ACC112 (cell line): ENCODE measurements around the gene DHX32.
A peak's percentile ranks its signal among the peaks of the same experiment; 100 is the strongest.
"Not testable (repeated sequence)": the region's sequence is repeated elsewhere in the genome, so short reads cannot be mapped to it uniquely, and the experiment has no call there.

Source experiments
- H2AFZ ChIP-seq: fragments of 200-600 bp; sonication (generic); one replicate; pipeline ENCODE4 v1.6.0; 2017; ENCODE audit warnings: antibody characterized with exemption, low read length; ENCODE audit not compliant: unreplicated experiment
- H3K27ac ChIP-seq: fragments of 200-600 bp; sonication (generic); 2 replicates; pipeline ENCODE4 v1.5.1; 2014; ENCODE audit warnings: low read depth, mild to moderate bottlenecking, antibody characterized with exemption, low read length, moderate library complexity
- H3K27me3 ChIP-seq: fragments of 200-600 bp; sonication (generic); 2 replicates; pipeline ENCODE4 v1.6.1; 2014; ENCODE audit warnings: mild to moderate bottlenecking, antibody characterized with exemption, low read length, moderate library complexity, mixed read lengths; ENCODE audit not compliant: insufficient read depth
- H3K36me3 ChIP-seq: fragments of 200-600 bp; sonication (generic); 2 replicates; pipeline ENCODE4 v1.6.1; 2016; ENCODE audit warnings: mild to moderate bottlenecking, antibody characterized with exemption, low read length, moderate library complexity, mixed read lengths; ENCODE audit not compliant: insufficient read depth
- H3K4me1 ChIP-seq: fragments of 200-600 bp; sonication (generic); one replicate; pipeline ENCODE4 v1.6.1; 2016; ENCODE audit warnings: low read length, mixed read lengths; ENCODE audit not compliant: insufficient read depth, unreplicated experiment, control insufficient read depth
- H3K4me3 ChIP-seq: fragments of 200-600 bp; sonication (generic); 2 replicates; pipeline ENCODE4 v1.5.1; 2014; ENCODE audit warnings: mild to moderate bottlenecking, low read depth, low read length
- H3K79me2 ChIP-seq: fragments of 200-600 bp; sonication (generic); one replicate; pipeline ENCODE4 v1.6.0; 2016; ENCODE audit warnings: low read length; ENCODE audit not compliant: control insufficient read depth, unreplicated experiment, insufficient read depth

The DHX32 gene

GRCh38 chr10:125895130-125896087 is 14.3 kb upstream of the DHX32 start:
- not testable (repeated sequence) for H3K36me3 ChIP-seq, H3K4me1 ChIP-seq, H3K27me3 ChIP-seq
- peaks cover 24% of the 10 kb centered on the region for H3K79me2 ChIP-seq
- peak overlapping the region; percentile 97 for H3K4me3 ChIP-seq
- peak overlapping the region; percentile 63 for H3K27ac ChIP-seq
- H2AFZ ChIP-seq, result peak overlapping the region; percentile 48

- peaks cover 24% of the 10 kb centered on the region for H3K79me2 ChIP-seq
- not testable (repeated sequence) for H2AFZ ChIP-seq, H3K27me3 ChIP-seq, H3K4me1 ChIP-seq, H3K27ac ChIP-seq, H3K36me3 ChIP-seq
- H3K4me3 ChIP-seq, result peak overlapping the region; percentile 97; the same call in 1 of the 2 replicates
These were observed 13.1 kb upstream of the DHX32 start for GRCh38 chr10:125894176-125894575.

- H3K27ac ChIP-seq, H3K27me3 ChIP-seq, H3K4me3 ChIP-seq, H2AFZ ChIP-seq, H3K36me3 ChIP-seq, H3K4me1 ChIP-seq: not testable (repeated sequence)
- peaks cover 28% of the 10 kb centered on the region for H3K79me2 ChIP-seq
These were observed 11.3 kb upstream of the DHX32 start for GRCh38 chr10:125892402-125892801.

GRCh38 chr10:125889441-125889840 is 8.3 kb upstream of the DHX32 start:
- not testable (repeated sequence) for H3K4me1 ChIP-seq

GRCh38 chr10:125886914-125887512 is 5.9 kb upstream of the DHX32 start:
- Histone ChIP-seq H2AFZ (no peak overlapping the region), H3K27me3 (no peaks in the 10 kb centered on the region), H3K4me3 (no peak overlapping the region), H3K79me2 (peaks cover 8% of the 10 kb centered on the region), H3K27ac (no peak overlapping the region), H3K36me3 (peaks cover 5% of the 10 kb centered on the region; the same call in 1 of the 2 replicates), H3K4me1 (no peaks in the 10 kb centered on the region)

More at GRCh38 chr10:125889441-125889840, 8.3 kb upstream of the DHX32 start:
- not testable (repeated sequence) for H3K36me3 ChIP-seq, H3K27me3 ChIP-seq, H3K27ac ChIP-seq, H2AFZ ChIP-seq, H3K4me3 ChIP-seq
- peaks cover 23% of the 10 kb centered on the region for H3K79me2 ChIP-seq

- Histone ChIP-seq H3K4me3 (no peak overlapping the region), H3K36me3 (peaks cover 8% of the 10 kb centered on the region), H3K4me1 (peaks cover 4% of the 10 kb centered on the region), H3K79me2 (peaks cover 2% of the 10 kb centered on the region), H2AFZ (no peak overlapping the region), H3K27ac (no peak overlapping the region), H3K27me3 (no peaks in the 10 kb centered on the region)
These were observed 2.1 kb upstream of the DHX32 start for GRCh38 chr10:125883211-125883610.

GRCh38 chr10:125882596-125882995 is 1.5 kb upstream of the DHX32 start:
- no peak overlapping the region for H2AFZ ChIP-seq
- H3K27me3 ChIP-seq, result no peaks in the 10 kb centered on the region
- no peak overlapping the region for H3K27ac ChIP-seq
- peaks cover 4% of the 10 kb centered on the region for H3K4me1 ChIP-seq
- peaks cover 4% of the 10 kb centered on the region for H3K79me2 ChIP-seq
- H3K36me3 ChIP-seq, result peaks cover 10% of the 10 kb centered on the region
- no peak overlapping the region for H3K4me3 ChIP-seq

- peaks cover 4% of the 10 kb centered on the region for H3K79me2 ChIP-seq
- no peak overlapping the region for H3K27ac ChIP-seq
- H3K4me1 ChIP-seq, result peaks cover 4% of the 10 kb centered on the region
- H3K27me3 ChIP-seq, result no peaks in the 10 kb centered on the region
- H2AFZ ChIP-seq, result no peak overlapping the region
- no peak overlapping the region for H3K4me3 ChIP-seq
- peaks cover 27% of the 10 kb centered on the region for H3K36me3 ChIP-seq
These were observed 373 bp downstream of the DHX32 start for GRCh38 chr10:125880719-125881118.

- Histone ChIP-seq H3K79me2 (peaks cover 4% of the 10 kb centered on the region), H2AFZ (no peak overlapping the region), H3K4me3 (no peak overlapping the region), H3K36me3 (peaks cover 23% of the 10 kb centered on the region), H3K4me1 (peaks cover 4% of the 10 kb centered on the region), H3K27me3 (no peaks in the 10 kb centered on the region), H3K27ac (peak overlapping the region; percentile 57)
These were observed 1.9 kb downstream of the DHX32 start for GRCh38 chr10:125878957-125879835.

- no peaks in the 10 kb centered on the region for H3K27me3 ChIP-seq
- H2AFZ ChIP-seq, result no peak overlapping the region
- no peak overlapping the region for H3K27ac ChIP-seq
- H3K4me1 ChIP-seq, result no peaks in the 10 kb centered on the region
- H3K36me3 ChIP-seq, result peaks cover 11% of the 10 kb centered on the region
- no peak overlapping the region for H3K4me3 ChIP-seq
- no peaks in the 10 kb centered on the region for H3K79me2 ChIP-seq
These were observed 9.8 kb downstream of the DHX32 start for GRCh38 chr10:125871338-125871737.
